Thyroid gland (tissue), 4 donors: ENCODE results near the gene CBFA2T3. TPM values are rescaled to one million over a fixed set of nuclear protein-coding genes. Genes with fewer than 3 reads are reported as not detected.
A peak's percentile ranks its signal among the peaks of the same experiment; 100 is the strongest.

Experiments
- DNase-seq, 2 donors: peaks; one replicate each; pipeline ENCODE4 v3.0.0-alpha.2; 2019
- H3K27ac ChIP-seq, 3 donors: fragments of 200-600 bp; sonication (generic); 1 replicate in 2 of 3; 2 replicates in 1 of 3; pipeline ENCODE4 v1.5.1; 2016 to 2019; ENCODE audit warnings: mild to moderate bottlenecking in 1 of 3, moderate library complexity in 1 of 3
- H3K27me3 ChIP-seq: fragments of 200-600 bp; sonication (generic); one replicate; pipeline ENCODE4 v1.5.1; 2019
- H3K36me3 ChIP-seq, 2 donors: fragments of 200-600 bp; sonication (generic); one replicate each; pipeline ENCODE4 v1.5.1; 2016 to 2019
- H3K4me1 ChIP-seq, 2 donors: fragments of 200-600 bp; sonication (generic); one replicate each; pipeline ENCODE4 v1.5.1; 2017 to 2019
- H3K4me3 ChIP-seq, 3 donors: fragments of 200-600 bp; sonication (generic); replicated peaks in 1 of 3; 1 replicate in 2 of 3; 2 replicates in 1 of 3; pipeline ENCODE4 v1.5.1; 2016; ENCODE audit warnings: mild to moderate bottlenecking in 1 of 3
- H3K9me3 ChIP-seq: fragments of 200-600 bp; sonication (generic); one replicate; pipeline ENCODE4 v1.5.1; 2017
- POLR2A ChIP-seq, 2 donors: fragments of 450-650 bp; IDR thresholded peaks; one replicate each; pipeline ENCODE4 v1.6.1; 2017; ENCODE audit warnings: antibody characterized with exemption in 2 of 2, mild to moderate bottlenecking in 2 of 2, moderate library complexity in 1 of 2
- WGBS, 2 donors: methylation state at CpG; one replicate each; pipeline ENCODE4 v1.1.5; 2017; 5-methylcytosine and 5-hydroxymethylcytosine counted together
- intact Hi-C: fragments of 100-400 bp; cut with DNase I; formaldehyde crosslinking; loops from one replicate; pipeline ENCODE4 v1.15.1; 2023
- total RNA-seq, 4 donors: library from RNA; depleted of rRNA; stranded (reverse); fragments of >200 nt; gene quantifications; one replicate each; pipeline ENCODE4 v1.2.3, GENCODE V29; 2016
- TF ChIP-seq, protein P1 (sequence below), 6 experiments: fragments of 200-600 bp in 3 of 6; fragments of 450-650 bp in 3 of 6; sonication (generic) in 3 of 6; IDR thresholded peaks; one replicate each; pipeline ENCODE4 v1.5.1; 2016 to 2019; ENCODE audit warnings: antibody characterized with exemption in 6 of 6, mild to moderate bottlenecking in 2 of 6, inconsistent platforms in 1 of 6, moderate library complexity in 1 of 6

The CBFA2T3 gene
- total RNA-seq, 4 donors from 2014 or later: 1.3 to 3.8 (median 2.6) TPM

DNA sequence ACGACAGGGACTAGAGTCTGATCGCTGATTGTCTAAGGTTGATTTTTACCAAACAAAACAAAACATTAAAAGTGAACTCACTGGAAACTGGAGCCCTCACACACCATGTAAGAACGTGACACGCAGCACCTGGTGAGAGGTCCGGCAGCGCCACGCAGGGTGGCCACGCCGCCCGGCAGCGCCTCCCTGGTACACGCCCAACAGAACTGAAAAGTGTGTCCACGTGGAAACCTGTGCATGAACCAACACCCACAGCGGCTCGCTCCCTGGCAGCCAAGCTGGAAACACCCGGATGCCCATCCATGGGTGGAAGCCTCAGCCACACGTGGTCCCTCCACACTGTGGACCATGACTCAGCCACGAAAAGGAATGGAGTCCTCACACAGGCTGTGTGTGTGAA, 129.4 kb downstream of the CBFA2T3 start:
- Histone ChIP-seq H3K27me3 (no peaks in the 10 kb centered on the region), H3K4me1 (no peaks in the 10 kb centered on the region), H3K27ac (no peak overlapping the region), H3K9me3 (no peaks in the 10 kb centered on the region), H3K36me3 (no peaks in the 10 kb centered on the region), H3K4me3 (no peak overlapping the region)
- intact Hi-C loops: no loop called here
- no peak for DNase-seq
- TF ChIP-seq, protein P1, sequence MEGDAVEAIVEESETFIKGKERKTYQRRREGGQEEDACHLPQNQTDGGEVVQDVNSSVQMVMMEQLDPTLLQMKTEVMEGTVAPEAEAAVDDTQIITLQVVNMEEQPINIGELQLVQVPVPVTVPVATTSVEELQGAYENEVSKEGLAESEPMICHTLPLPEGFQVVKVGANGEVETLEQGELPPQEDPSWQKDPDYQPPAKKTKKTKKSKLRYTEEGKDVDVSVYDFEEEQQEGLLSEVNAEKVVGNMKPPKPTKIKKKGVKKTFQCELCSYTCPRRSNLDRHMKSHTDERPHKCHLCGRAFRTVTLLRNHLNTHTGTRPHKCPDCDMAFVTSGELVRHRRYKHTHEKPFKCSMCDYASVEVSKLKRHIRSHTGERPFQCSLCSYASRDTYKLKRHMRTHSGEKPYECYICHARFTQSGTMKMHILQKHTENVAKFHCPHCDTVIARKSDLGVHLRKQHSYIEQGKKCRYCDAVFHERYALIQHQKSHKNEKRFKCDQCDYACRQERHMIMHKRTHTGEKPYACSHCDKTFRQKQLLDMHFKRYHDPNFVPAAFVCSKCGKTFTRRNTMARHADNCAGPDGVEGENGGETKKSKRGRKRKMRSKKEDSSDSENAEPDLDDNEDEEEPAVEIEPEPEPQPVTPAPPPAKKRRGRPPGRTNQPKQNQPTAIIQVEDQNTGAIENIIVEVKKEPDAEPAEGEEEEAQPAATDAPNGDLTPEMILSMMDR (IDR thresholded peaks at IDR 0.05): no peak
- TF ChIP-seq POLR2A (IDR thresholded peaks at IDR 0.05): no peak
- 91 to 94% methylated on average over 17 to 18 of the region's 18 CpGs for WGBS, 2 donors

DNA sequence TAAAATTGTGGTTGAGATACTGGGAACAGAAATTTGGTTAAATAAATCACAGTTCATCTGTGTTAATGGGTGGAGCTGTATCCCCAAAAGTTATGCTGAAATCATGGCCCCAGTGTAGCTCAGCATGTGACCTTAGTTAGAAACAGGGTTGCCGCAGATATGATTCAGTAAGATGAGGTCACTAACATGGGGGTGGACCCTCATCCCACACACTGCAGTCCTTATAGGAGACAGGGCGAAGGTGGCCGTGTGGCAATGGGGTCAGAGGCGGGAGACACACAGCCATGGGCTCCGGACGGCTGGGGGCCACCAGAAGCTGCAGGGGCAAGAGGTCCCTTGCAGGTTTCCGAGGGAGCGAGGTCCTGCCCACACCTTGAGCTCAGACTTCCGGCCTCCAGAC, 130.9 kb downstream of the CBFA2T3 start:
- intact Hi-C loops: no loop called here

DNA sequence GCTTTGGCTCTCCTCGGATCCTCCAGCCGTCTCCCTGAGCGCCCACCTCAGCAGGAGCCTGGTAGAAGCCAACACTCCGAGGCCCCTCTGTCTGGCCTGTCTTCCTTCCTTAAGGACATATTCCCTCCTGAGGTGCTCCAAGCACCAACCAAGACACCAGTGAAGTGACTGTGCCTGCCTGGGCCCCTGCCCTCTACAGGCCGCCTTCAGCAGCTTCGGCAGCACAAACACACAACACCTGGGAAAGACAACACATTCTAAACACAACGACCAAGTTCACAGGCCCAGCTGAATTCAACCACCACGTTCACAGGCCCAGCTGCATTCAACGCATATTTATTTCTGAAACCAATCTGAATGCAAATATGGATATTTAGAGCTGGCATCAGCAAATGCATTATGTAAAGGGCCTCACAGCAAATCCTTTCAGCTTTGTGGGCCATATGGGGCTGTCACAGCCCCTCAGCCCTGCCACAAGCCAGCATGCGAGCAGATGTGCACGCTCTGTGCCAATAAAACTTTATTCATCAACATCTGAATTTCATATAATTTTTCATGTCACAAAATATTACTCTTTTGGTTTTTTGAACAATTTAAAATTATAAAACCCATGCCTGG, 132.5 kb downstream of the CBFA2T3 start:
- DNase-seq: peak in 1 of 2 donors; percentile 17
- no peaks in the 10 kb centered on the region for H3K4me1 ChIP-seq
- H3K27ac ChIP-seq: no peak overlapping the region
- peaks cover 0 to 10% of the 10 kb centered on the region in 2 donors for H3K36me3 ChIP-seq
- no peaks in the 10 kb centered on the region for H3K9me3 ChIP-seq
- TF ChIP-seq, protein P1 (IDR thresholded peaks at IDR 0.05): peak in 2 of 6 experiments; percentile 6 to 12
- no peak for TF ChIP-seq POLR2A (IDR thresholded peaks at IDR 0.05)
- intact Hi-C loops: no loop called here
- no peak overlapping the region for H3K4me3 ChIP-seq
- no peaks in the 10 kb centered on the region for H3K27me3 ChIP-seq
- 67 to 69% methylated on average over 11 of the region's 11 CpGs for WGBS, 2 donors

More for the DNA sequence above, 130.9 kb downstream of the CBFA2T3 start:
- Histone ChIP-seq H3K27me3 (no peaks in the 10 kb centered on the region), H3K4me1 (no peaks in the 10 kb centered on the region), H3K27ac (no peak overlapping the region), H3K4me3 (no peak overlapping the region), H3K36me3 (no peaks in the 10 kb centered on the region), H3K9me3 (no peaks in the 10 kb centered on the region)
- TF ChIP-seq POLR2A (IDR thresholded peaks at IDR 0.05): no peak
- TF ChIP-seq, protein P1 (IDR thresholded peaks at IDR 0.05): no peak
- no peak for DNase-seq
- WGBS, 2 donors: 92 to 96% methylated on average over 9 of the region's 9 CpGs

DNA sequence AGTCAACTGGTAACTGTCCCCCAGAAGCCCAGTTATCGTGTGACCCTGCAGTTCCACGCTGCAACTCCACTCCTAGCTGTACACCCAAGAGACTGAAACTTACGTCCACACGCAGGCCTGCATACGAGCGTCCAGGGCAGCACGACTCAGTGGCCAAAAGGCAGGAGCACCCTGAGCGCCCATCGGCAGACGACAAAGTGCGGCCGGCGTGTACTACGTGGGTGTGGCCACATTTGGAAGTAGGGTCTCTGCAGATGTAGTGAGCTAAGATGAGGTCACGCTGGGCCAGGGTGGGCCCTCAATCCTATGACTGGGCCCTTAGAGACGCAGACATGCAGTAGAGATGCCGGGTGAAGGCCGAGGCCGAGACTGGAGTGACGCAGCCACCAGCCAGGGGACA, 133.8 kb downstream of the CBFA2T3 start:
- WGBS, 2 donors: 94 to 96% methylated on average over 20 of the region's 20 CpGs
- H3K4me3 ChIP-seq: no peak overlapping the region
- no peaks in the 10 kb centered on the region for H3K4me1 ChIP-seq
- intact Hi-C loops: no loop called here
- no peak overlapping the region for H3K27ac ChIP-seq
- H3K36me3 ChIP-seq: peaks cover 0 to 10% of the 10 kb centered on the region in 2 donors
- H3K27me3 ChIP-seq: no peaks in the 10 kb centered on the region
- TF ChIP-seq, protein P1 (IDR thresholded peaks at IDR 0.05): no peak
- TF ChIP-seq POLR2A (IDR thresholded peaks at IDR 0.05): no peak
- DNase-seq: no peak
- no peaks in the 10 kb centered on the region for H3K9me3 ChIP-seq

- 95 to 96% methylated on average over 24 to 25 of the region's 25 CpGs for WGBS, 2 donors
- intact Hi-C loops: no loop called here
- DNase-seq: no peak
- H3K27me3 ChIP-seq: no peaks in the 10 kb centered on the region
- TF ChIP-seq, protein P1 (IDR thresholded peaks at IDR 0.05): no peak
- no peak for TF ChIP-seq POLR2A (IDR thresholded peaks at IDR 0.05)
- H3K4me1 ChIP-seq: no peaks in the 10 kb centered on the region
- peaks cover 4 to 10% of the 10 kb centered on the region in 2 donors for H3K36me3 ChIP-seq
- no peak overlapping the region for H3K4me3 ChIP-seq
- H3K9me3 ChIP-seq: no peaks in the 10 kb centered on the region
- H3K27ac ChIP-seq: no peak overlapping the region
Measured at GRCh38 chr16:88842806-88843205, 134.2 kb downstream of the CBFA2T3 start.
